Lung microvascular endothelial cell (primary cell): ENCODE data around the gene CELF3. TPM values are rescaled to one million over a fixed set of nuclear protein-coding genes. Genes with fewer than 3 reads are reported as not detected.

Experiments
- DNase-seq, 2 donors: peaks; one replicate each; pipeline versions ENCODE4 v3.0.0 to v3.0.0-alpha.2; 2010; ENCODE audit warnings: low read depth in 2 of 2
- total RNA-seq: library from RNA; depleted of rRNA; stranded (reverse); fragments of >200 nt; gene quantifications from 2 replicates; pipeline ENCODE4 v1.2.1, GENCODE V29; 2014

CELF3 gene
- total RNA-seq, 1 donor from 2014 or later = not detected

DNA sequence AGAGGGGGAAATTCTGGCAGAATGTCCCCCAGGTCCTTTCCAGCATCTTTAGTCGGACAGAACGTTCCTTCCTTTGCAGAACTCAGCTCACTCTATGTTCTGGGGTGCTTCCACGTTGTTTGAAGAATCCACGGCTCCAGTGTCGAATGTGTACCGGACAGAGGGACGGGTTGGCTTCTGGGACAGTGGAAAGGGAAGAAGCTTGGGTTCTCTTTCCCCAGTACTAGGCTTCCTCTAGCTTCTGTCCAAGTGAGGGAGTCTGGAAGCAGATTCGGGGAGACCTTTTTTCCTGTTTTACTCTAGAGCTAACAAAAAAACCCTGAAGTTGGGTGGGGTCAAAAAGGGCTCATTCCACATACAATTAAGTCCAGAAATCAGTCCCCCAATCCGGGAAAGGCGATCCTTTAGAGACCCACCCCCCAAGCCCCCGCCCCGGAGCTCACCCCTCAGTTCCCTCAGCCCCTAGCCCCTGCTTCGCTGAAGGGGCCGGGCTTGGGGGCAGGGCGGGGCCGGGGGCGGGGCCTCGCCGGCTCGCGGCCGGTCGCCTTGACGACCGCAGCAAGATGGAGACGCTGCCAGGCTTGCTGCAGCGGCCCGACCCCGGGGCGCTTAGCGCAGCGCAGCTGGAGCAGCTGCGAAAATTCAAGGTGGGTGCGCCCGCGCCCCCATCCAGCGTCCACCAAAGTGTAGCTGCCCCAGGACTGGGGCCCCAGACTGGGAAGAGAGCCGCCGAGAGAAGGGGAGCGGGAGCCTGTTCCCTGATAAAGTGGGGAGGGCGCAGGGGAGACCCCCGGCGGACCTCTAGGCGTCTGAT, 4.6 kb upstream of the CELF3 start, which contains the start of gene RIIAD1:
TSS of gene RIIAD1 (plus strand) at position 549 of the 814 bp plus-strand sequence. CDS start at position 564, 15 bp downstream.
- peak; percentile 20 to 25 for DNase-seq

DNA sequence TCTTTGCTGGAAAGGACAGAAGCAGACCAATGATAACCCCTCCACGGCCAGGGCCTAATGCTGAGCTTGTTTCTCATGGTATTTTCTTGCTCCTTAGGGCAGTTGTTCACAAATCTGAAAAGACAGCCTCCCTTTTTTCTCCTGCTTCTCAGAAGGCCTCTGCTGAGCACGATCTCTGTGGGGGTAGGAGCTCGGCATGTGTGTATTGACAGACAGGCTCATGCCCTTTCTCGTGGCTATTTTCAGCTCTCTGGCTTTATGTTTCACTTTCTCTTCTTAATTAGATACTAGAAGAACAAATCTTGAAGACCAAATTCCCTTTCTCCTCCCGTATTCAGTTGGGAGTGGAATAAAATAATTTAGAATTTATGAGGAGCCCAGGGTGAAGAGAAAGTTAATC, 4.0 kb upstream of the CELF3 start:
- DNase-seq = peak in 1 of 2 donors; percentile 39

DNA sequence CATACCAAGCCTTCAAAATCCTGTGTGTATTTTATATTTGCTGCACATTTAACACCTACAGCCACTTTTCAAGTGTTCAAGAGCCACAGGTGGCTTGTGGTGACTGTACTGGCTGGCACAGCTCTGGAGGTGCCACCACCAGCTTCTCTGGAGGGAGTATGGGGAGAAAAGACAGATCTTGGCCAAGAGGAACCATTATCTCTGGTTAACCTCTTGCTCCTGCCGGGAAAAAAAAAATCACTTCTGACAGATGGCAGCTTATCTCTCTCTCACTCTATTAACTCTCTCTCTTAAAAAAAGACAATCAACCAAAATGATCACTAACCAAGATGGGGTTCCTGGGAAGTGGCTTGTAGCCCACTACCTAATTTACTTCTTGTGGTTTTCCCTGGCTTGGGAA, 3.5 kb upstream of the CELF3 start:
- no peak for DNase-seq

DNA sequence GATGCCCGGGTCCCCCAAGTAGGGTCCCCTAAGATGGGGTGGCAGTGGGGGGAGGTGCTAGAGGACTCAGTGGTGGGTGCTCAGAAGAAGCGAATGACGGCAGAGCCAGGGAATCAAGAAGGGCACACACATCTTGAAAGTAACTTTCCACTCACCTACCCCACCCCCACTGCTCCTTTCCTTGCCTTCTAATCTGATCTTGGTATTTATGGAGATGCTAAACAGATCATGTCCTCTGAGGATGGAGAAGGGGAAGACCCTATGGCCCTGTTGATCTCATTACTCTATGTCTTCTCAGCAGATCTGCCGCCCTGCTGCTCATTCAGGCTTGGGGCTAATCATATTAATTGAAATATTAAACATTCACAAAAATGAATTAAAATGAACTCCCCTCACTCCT, 2.1 kb upstream of the CELF3 start:
- DNase-seq = no peak

DNA sequence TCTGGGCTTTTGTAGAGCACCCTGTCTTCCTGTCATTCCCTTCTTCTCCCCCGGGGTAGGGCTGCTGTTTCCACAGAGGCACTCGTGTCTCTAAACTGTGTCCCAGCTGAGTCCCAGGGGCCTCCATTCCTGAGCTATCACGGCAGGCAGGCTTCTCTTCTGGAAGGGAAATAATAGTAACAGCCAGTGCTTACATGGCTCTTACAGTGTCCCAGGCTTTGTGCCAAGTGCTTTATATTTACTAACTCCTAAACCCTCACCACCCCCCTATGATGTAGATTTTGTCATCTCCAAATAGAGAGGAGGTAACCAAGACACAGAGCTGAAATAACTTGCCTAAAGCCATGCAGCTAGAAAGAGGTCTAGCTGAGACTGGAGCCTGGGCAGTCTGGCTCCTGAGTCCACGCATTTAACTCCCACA, 1.4 kb upstream of the CELF3 start:
- DNase-seq = no peak

DNA sequence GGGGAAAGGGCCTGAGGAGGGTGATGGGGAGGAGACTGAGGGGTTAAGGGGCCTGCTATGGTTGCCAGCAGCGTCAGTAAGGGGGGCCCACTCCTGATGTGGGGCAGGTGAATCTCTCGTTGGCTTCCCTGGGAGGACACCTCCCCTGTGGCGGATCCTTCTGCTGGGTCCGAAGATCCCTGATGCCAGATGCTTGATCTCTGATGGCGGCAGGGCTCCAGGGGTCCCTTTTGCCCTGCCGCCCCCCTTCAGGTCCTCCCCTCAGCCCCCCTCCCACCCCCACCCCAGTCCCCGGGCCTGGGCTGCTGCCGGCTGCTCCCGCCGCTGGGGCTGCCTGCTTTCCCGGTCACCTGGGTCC, 219 bp downstream of the CELF3 start:
- DNase-seq = no peak

DNA sequence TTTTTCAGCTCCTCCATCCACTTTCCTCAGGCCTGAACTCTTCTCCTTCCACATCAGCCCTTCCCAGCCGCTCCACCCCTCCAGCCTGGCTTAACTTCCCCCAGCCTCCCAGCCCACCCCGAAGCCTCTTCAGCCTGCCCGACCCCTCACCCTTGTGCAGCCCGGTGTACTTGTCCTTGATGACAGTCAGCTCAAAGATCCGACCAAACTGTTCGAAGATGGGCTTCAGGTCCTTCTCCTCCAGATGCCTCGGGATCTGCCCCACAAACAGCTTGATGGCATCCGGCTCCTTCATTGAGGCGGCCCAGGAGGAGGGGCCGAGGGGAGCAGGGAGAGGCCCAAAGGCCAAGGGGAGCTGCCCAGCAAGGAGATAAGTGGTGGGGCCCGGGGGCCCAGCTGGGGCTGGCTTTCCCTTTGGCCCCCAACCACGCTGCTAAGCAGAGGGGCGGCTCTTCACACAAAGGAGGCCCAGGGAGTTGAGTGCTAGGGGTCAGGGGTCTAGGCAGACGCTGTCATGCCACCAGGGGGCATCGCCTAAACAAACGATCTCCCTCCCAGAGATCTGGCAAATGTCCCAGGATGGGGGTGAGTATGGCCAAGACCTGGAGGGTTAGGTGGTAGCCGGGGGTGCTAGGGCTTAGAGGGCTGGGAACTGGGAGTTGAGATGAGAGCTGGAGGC, 738 bp downstream of the CELF3 start:
- DNase-seq = no peak

DNA sequence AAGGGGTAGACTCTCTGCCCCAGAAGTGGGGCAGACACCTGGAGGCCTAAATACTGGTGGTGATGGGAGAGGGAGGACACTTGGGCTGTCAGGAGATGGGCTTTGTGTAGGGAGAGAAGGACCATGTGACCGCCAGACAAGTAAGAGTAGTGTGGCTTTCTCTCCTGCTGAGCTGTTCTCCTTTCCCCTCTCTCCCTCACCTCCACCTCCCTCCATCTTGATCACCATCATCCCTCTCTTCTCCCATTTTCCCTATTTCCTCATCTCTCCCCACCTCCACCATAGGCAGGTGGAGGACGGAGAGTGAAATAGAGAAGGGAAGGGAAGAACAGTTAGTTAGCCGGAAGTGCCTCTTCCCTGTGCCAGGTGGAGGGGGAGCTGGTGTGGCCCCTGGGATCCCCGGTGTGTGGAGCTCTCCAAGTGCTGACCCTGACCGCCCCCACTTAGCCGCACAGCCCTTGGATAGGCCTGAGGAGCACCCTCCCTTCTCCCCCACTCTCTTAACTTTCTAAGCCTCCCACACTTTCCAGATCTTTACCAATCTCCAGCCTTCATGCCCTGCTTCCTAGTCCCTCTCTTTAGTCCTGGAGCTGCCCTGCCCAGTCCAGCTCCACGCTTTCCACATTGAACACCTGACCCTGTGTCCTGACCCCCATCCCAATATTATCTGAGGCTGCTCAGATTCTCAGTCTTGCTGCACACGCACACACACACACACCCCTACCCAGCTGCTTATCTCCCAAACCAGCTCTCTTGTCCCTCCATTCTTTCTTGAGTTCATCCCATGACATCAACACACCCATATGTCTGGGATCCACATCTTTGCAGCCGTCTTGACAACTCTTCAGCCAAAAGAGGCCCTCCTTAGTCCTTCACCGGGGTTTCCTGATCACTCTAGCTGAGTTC, 1.5 kb downstream of the CELF3 start:
- no peak for DNase-seq

DNA sequence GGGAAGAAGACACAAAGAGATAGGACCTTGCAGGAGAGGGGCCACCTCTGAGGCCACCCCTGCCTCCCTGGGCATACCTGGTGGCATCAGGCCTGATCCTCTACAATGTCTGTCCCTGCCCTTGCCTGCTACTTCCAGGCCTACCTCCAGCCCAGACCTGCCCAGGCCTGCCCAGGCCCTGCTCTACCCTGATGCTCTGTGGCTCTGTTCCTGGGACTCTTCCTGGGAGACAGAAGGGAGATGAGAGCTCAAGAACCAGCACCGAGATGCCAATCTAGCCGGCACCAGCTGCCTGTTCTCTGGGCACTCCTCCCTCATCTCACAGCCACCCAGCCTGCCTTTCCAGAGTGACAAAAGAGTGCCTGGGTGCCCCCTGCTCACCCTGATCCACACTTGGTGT, 2.7 kb downstream of the CELF3 start:
- DNase-seq = no peak

DNA sequence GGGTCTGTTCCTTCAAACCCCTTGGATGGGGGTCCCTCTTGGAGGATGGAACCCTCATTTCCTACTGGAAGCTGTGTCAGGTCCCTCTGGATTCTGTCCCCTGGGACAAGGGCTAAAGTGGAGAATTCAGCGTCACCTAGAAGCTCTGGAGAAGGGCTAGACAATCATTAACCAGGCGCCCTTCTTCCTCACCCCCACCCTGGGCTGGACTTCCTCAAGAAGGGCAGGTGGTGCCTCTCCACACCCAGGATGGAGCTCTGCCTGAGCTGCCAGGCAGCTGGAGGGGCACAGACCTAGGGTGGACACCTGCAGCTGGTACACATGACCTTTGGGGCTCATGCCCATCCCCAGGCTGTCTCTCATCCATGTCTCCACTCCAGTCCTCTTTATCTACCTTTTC, 3.6 kb downstream of the CELF3 start:
- no peak for DNase-seq

DNA sequence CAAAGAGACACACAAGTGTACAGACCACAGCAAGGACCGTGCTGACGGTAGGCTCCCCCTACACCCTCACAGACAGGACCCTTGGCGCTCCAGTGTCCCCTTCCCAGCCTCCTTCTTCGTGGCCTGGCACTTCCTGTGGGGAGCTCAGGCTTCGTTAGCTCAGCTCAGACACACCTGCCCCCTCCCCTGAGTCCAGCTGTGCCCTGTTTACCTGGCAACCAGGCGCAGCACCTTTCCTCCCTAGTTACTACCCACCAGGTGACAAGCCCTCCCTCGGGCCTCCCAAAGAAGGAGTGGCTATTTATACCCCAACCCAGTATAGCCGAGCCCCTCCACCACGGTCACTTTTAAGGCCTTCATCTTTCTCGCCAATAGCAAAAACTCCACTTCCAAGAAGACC, 4.7 kb downstream of the CELF3 start:
- no peak for DNase-seq

DNA sequence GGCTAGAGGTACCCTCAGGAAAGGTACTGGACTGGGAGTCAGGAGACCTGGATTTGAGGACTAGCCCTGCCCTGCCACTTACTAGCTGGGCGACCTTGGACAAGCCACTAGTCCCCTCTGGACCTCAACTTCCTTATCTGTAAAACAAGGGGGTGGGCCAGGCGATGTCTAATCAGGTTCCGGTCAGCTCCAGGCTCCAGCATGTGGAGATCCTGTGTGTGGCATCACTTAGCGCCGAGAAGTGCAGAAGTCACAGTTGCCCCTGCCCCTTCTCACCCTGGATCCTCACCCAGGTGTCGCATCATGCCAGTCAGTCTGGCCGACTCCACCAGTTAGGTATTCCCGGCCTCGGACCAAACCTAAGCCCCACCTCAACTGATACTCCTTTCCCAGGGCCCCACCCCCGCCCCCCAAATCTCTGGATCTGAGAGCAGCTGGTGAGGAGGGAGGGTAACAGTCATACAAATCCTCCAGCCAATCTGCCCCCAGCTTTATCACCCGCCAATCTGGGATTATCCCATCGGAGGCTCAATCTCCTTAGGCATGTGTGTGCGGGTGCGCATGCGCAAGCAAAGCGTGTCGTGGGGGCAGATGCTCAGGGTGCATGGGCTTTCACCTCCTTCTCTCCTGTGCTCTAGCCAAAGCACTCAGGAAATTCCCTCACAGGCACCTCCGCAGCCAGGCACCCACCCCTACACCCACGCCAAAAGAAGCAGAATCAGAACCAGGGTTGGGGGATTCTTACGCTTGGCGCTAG, 5.4 kb downstream of the CELF3 start:
- no peak for DNase-seq

DNA sequence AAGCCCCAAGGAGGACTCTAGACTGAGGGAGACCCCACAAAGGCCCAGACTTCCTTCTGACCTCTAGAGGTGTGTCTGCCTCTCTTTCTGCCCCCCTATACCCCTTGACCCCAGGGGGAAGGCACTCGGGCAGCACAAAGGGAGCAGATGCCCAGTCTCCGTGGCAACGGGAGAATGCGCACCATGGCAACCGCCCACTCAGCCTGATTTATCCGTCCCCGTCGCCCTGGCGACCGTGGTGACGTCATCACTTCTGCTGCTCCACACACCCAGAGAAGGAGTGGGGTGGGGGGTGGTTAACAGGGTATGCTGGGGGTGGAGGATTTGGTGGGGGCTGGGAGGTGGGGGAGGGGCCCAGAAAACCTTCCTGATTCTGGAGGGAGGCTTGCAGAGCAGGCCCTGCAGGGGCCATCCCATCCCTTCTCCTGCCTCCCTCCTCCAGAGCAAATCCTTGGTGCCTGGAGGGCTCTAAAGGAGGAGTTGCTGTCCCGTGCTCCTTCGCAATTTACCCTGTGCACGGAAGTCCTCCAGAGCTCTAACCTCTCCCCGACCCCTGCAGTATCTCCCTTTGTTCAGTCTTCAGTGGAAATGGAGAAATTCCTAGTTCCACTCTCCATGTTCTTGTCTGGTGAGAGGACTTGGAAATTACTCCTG, 6.3 kb downstream of the CELF3 start:
- peak; percentile 26 to 29 for DNase-seq

DNA sequence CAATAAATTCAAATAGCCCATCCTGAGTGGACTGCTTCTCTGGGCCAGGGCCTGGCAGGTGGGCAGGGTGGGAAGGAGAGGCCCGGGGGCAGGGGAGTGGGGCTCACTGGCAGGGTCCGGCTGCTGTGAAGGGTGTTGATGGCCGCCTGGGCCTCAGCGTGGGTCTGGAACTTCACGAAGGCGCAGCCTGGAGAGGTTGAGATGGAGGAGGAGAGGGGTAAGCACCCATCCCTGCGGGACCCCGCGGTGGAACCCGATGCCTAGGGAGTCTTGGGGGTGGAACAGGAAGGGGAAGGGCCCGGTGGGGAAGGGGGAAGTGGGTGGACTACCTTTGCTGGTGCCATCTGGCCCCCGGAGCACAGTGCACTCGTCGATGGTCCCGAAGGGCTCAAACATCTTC, 7.7 kb downstream of the CELF3 start:
- DNase-seq = no peak

DNA sequence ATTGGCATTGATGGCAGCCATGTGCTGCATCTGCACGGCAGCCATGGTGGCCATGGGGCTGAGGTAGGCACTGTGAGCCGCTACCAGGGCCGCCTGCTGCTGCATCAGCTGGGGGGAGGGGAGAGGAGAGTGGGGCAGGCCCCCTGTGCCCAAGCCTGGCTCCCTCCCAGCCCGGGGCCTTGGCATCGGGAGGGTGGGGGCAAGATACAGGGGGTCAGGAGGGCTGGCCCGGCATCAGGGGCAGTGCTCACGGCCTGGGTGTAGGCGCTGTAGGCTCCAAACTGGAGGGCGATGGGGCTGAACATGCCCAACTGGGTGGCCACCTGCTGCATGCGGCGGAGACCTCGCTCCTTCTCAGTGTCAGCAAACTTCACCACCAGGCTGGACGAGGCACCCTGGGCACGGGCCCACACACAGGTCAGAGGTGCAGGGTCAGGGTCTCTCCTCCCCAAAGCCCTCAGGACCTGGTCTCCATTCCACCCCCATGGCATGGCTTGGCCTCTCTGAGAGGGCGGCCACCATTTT, 9.0 kb downstream of the CELF3 start:
- DNase-seq = no peak

DNA sequence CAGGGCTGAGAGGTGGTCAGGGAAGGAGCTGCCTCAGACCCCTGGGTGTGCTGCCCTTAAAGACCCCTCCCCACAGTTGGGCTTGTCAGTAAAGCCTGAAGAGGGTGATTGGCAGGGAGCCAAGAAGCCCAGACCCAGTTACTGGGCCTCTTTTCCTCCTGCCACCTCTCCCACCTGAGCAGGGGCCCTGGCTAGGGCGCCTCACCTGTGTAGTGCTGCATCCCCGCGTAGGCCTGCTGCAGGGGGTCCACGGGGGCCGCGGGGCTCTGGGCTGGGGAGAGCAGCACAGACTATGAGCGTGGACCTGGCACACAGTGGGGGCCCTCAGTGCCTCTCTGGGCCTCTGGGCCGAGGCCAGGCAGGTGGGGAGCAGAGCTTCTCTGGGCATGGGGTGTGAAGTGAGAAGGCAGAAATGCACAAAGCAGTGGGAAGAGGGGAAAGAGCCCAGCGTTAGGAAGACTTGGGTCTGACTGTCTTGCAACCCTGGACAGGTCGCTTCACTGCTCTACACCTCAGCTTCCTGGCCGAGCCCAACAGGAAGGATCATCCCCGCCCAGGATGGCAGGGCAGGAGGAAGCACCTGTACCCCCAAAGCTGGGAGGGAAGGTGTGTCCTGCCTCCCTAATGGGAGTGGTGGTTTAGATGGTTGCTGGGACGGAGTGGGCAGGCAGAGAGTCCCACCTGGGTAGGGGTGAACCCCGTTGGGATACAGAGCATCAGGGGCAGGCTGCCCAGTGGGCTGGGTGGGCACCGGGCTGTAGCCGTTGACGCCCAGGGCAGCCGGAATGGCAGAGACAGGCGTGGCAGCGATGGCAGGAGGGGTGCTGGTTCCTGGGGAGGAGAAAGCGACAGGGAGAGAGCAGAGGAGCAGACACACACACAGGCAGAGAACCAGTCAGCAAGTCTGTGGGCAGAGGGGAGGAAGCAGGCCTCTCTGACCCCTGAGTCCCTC, 9.9 kb downstream of the CELF3 start:
- DNase-seq = no peak

DNA sequence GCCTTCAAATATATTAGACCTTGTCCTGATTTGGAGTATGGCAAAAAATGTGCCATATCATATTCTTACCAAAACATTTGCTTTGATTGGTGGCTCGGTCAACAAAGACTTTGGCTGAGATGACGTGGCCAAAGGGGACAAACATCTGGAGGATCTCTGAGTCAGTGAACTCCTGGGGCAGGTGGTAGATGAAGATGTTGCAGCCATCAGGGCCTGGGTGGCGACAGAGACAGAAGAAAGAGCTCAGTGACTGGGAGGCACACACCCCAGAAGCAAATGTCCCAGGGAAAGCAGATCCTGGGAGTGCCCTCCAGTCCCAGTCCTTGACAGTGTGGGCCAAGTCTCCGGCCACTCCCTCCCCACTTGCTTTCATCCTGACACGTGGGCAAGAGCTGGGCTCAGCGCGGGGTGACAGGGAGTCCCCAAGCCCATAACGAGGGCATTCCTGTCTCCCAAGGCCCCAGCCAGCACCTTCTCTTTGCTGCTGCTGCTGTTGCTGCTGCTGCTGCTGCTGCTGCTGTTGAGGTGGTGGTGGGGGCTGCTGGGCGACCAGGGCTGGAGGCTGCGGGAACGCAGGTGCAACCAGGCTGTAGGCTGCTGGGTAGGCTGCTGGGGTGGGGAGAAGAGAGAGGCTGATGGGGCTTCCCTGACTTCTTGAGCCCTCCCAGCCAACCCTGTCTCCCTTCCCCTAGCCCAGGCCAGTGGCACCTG, 10.7 kb downstream of the CELF3 start:
- DNase-seq = no peak

DNA sequence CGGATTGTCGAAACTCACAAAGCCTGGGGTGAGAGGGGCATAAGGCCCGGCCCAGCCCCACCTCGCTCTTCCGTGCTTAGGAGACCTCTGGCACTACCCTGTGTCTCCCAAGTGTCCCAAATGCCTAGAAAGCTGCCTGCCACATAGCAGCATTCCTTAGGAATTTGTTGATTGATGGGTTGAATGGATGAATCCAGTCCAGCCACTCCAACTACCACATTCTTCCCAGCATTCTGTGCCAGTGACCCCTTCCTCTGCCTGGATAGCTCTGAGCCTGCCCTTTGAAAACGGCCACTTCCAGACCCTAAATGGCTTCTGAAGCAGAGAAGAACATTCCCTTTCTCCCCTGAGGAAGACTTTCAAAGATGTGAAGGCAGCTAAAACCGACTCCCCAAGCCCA, 11.5 kb downstream of the CELF3 start:
- no peak for DNase-seq

DNA sequence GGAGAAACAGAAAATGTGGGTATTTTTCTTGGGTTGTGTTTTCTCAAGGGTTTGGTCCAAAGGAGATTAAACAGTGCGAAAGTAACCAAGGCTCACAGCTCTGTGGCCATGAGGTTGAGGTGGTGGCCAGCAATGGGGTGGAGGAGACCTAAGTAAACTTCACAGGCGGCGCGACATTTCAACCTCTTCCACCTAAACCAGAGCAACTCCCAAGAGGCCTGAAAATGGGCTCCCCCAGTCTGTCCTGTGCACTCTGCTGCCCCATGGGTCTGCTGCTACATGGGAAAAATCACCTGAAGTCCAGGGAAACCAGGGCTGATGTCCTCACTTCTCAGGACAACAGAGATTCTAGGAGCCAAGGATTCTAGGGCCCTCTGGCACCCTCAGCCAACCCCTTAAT, 12.4 kb downstream of the CELF3 start:
- no peak for DNase-seq
